Vagina (tissue), 2 donors: Measurements from ENCODE around the gene NUBPL.

Source experiments
- CTCF ChIP-seq, 3 experiments: fragments of 450-650 bp in 2 of 3; fragments of 200-600 bp in 1 of 3; sonication (generic) in 1 of 3; IDR thresholded peaks; one replicate each; pipeline ENCODE4 v1.5.1; 2017 to 2019; ENCODE audit warnings: antibody characterized with exemption in 3 of 3, mild to moderate bottlenecking in 2 of 3, moderate library complexity in 2 of 3
- POLR2AphosphoS5 ChIP-seq, 2 donors: sonication (generic); formaldehyde crosslinking; IDR thresholded peaks; one replicate each; pipeline ENCODE4 v1.9.0; 2017; ENCODE audit warnings: antibody characterized with exemption in 2 of 2, mild to moderate bottlenecking in 2 of 2, low read depth in 1 of 2; ENCODE audit not compliant: insufficient read depth in 1 of 2

GRCh38 chr14:31777312-31777711 is 216.1 kb downstream of the NUBPL start:
- TF ChIP-seq CTCF (IDR thresholded peaks at IDR 0.05) (no peak), POLR2AphosphoS5 (IDR thresholded peaks at IDR 0.05; ENCODE audit: insufficient read depth in 1 of 2, low read depth in 1 of 2) (no peak)
